Stimulated activated CD8-positive, alpha-beta memory T cell treated with anti-CD3 and anti-CD28 coated beads, Interleukin-12 subunit alpha, Interleukin-12 subunit beta, amount 100 ng/mL, for 4 hours (primary cell): ENCODE results near the gene ARHGEF6.

Experiments used
- DNase-seq: peaks from one replicate; pipeline ENCODE4 v3.0.0-alpha.2; 2020; ENCODE audit warnings: low read depth

The ARHGEF6 gene

GRCh38 chrX:136694431-136695087, 86.2 kb downstream of the ARHGEF6 start:
- no peak for DNase-seq

DNA sequence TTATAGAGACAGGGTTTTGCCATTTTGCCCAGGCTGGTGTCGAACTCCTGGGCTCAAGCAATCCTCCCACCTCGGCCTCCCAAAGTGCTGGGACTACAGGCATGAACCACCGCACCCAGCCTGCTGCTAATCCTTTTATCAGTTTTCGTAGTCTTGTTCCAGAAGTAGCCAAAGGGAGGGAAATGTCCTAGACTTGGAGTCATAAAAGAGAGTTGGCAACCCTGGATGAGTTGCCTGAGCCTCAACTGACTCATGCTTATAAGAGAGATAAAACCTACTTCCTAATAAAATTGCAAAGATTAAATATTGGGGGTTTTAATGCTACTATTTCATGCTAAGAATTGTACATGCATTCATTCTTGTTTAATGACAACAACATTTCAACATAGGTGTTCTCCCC, 88.5 kb downstream of the ARHGEF6 start:
- no peak for DNase-seq

DNA sequence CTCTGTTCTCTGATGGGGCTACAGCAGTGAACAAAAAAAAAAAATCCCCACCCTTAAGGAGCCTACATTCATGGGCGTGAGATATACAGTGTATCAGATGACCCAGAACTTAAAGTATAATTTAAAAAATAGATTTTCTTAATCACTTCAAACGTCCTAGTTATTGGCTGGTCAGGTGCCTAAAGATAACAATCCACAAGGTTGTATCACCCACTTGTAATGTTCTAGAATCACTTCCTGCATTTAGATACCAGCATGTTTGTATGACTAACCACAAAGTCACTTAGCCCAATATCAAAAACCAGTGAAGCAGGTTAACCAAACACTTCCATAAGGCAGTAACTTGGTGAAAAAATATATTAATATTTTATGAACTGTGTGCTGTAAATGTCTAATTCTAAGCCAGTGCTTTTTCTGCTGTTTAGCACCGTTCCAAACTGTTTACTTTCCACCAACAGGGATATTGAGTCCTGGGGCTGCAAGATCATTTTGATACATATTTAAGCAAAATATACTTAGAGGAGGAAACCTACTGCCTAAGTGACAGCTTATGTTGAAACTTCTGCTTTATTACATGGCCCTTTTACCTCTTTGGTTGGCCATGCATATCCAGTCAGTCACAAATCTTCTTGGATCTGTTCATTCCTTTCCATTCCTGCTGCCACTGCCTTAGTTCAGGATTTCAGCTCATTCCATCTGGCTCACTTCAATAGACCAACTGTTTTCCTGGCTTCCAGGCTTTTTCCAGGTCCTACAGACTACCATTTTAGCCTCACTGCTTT, 89.5 kb downstream of the ARHGEF6 start:
- DNase-seq, result no peak

DNA sequence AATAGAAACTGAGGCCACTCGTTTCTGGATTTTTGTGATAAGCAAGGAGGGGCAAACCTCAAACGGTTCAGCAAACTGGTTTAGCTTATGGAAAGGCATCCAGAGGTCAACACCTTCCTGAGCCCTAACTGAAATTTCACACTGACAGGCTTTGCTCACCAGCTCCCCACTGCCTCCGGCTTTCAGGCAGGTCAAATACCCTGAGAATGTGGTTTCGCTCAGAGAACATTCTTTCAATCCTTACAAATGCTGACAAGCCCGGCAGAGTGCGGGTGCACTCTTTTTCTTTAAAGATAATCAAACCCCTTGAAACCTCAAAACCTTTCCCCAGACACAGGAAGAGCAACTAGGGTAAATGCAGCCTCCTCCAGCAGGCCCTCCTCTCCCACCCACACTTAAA, 91.3 kb downstream of the ARHGEF6 start:
- no peak for DNase-seq

- DNase-seq, result no peak
These were observed 93.3 kb downstream of the ARHGEF6 start for GRCh38 chrX:136687457-136687856.

- DNase-seq, result no peak
These were observed 96.6 kb downstream of the ARHGEF6 start for GRCh38 chrX:136684120-136684519.

GRCh38 chrX:136679531-136679930, 101.2 kb downstream of the ARHGEF6 start:
- no peak for DNase-seq

GRCh38 chrX:136674270-136674985, 106.3 kb downstream of the ARHGEF6 start:
- no peak for DNase-seq

GRCh38 chrX:136671006-136671610, 109.6 kb downstream of the ARHGEF6 start:
- DNase-seq, result no peak

DNA sequence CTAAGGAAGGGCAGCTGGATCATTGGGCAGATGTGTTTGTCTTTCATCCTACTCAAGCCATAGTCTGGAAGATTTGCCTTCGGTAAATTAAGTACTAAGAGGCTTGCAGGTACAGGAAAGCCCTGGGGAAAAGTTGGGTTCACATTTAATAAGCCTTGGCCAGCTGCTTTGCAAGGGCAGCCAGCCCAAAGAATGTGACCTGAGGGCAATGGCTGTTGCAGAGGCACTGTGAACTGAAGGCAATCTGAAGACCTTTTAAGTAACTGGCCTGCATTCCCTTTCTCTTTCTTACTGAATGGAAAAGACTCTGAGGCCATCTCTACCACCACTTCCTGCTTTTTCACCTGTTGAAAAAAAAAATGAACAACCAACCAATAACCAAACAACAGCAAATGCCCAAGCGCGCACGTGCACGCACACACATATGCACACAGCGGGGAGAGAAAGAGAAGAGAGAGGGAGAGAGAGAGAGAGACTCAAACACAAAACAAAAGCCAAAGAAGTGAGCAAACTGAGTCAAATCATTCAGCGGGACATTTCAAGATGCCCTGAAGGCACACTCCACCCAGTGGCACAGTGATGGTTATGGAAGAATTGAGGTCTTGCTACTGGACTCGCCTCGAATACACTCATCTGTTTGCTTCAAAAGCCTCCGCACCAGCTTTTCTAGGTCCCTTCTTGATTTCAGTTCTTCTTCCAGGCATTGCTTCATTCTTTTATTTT, 113.1 kb downstream of the ARHGEF6 start:
- no peak for DNase-seq

- no peak for DNase-seq
These were observed 114.6 kb downstream of the ARHGEF6 start for GRCh38 chrX:136666088-136666487.

- DNase-seq, result no peak
These were observed 115.4 kb downstream of the ARHGEF6 start for GRCh38 chrX:136665258-136665900.

DNA sequence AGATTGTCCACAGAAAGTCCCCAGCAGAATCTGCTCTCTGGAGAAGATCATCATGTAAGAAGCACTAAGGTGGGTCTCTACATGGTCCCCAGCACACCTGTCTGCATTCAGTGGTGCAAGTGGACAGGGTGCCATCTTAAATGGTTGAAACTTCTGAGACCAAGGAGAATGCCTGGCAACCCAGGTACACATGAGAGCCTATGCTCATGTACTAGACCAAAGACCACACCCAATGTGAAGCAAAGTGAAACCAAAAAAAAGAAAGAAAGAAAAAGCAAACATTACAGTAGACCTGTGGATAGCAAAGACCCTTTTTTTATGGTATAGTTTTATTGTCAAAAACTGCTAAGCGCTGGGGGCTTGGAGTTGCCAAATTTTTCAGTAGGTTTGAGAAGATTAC, 117.8 kb downstream of the ARHGEF6 start:
- DNase-seq, result no peak

DNA sequence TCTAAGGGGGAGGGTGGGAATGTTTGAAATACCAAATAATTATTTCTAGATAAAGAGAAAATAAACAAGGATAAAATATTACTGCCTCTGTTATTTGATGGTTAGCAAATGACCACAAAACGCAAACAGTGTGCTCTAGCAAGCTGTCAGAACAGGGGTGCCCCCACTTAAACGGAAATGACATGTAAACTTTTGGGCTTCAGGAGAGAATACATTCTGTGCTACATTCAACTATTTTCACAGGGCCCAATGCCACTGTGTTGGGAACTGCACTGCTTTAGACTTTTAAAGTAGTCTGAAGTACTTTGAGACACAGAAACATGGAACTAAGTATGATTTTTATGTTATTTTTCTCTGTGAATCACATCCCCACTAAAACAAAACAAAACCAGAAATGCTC, 118.6 kb downstream of the ARHGEF6 start:
- no peak for DNase-seq

- no peak for DNase-seq
These were observed 119.8 kb downstream of the ARHGEF6 start for GRCh38 chrX:136660896-136661295.

- DNase-seq, result no peak
These were observed 121.6 kb downstream of the ARHGEF6 start for GRCh38 chrX:136659174-136659573.

- no peak for DNase-seq
These were observed 122.6 kb downstream of the ARHGEF6 start for GRCh38 chrX:136658151-136658550.

DNA sequence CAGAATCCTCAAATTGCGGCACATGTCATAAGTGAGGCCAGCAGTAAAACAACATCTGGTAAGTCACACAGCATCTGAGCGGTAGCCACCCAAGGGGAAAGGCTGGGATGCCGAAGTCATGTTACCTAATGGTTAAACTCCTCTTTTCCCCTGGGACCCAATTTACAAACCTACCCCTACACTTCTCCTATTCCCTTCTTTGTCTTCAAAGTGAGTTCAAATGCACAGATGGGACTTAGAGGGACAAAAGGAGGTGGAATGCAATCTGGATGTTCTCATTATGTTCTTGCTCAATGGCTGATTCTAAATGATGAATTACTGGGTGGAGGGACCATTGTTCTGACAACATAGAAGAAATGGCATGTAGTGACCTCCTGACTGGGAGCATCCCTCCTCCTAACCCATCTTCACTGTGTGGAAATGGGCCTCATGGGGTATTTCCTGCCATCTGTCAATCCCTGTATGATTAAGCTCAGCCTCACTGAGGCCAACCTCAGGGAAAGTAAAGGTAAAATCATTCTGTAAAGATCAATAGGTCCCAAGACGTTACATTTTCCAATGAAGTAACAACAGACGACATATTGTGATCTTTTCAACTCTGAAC, 124.3 kb downstream of the ARHGEF6 start:
- DNase-seq, result no peak

GRCh38 chrX:136652822-136653723, 127.7 kb downstream of the ARHGEF6 start:
- DNase-seq, result no peak

DNA sequence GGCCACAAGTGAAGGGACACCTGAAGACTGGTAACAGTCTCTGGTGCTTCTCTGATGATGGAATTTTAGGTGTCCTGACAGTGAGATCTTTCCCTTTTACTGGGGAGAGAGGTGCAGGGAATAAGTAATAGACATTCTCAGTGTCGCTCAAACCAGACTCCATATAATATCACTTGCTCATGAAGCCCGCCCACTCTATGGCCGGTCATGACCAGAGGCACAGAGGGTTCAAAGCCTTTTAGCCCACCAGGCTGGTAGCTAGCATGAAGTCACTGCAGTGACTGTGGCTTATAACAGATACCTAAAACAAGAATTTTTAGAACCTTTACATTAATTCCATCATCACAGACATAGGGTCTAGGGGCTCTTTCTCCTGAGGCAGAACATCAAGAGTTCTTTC, 129.9 kb downstream of the ARHGEF6 start:
- no peak for DNase-seq
